HEK293 (cell line): ENCODE results near the gene ELOVL1.

Source experiments
- CTCF ChIA-PET: fragments of 350-600 bp; formaldehyde crosslinking; extraction: SDS; loops from one replicate; lab custom pipeline; 2021; ENCODE audit warnings: antibody characterized with exemption; lab: Yijun Ruan, JAX
- POLR2A ChIA-PET: fragments of 300-600 bp; formaldehyde crosslinking; extraction: SDS; loops from one replicate; lab custom pipeline; 2020; ENCODE audit warnings: antibody characterized with exemption, inconsistent platforms; lab: Yijun Ruan, JAX
- H3K27ac ChIP-seq: fragments of 200-500 bp; sonication (Bioruptor generic); 2 replicates; pipeline ENCODE4 v1.5.1; 2014; ENCODE audit warnings: low read depth, low read length, control low read depth, inconsistent platforms; ENCODE audit errors: extremely low read depth
- H3K36me3 ChIP-seq, 2 experiments: fragments of 200-500 bp in 1 of 2; sonication (Bioruptor generic) in 1 of 2; 1 replicate in 1 of 2; 2 replicates in 1 of 2; pipeline ENCODE4 v1.5.1; 2014 to 2017; ENCODE audit warnings: inconsistent platforms in 2 of 2, low read length in 2 of 2; ENCODE audit not compliant: control insufficient read depth in 2 of 2, insufficient read depth in 1 of 2
- H3K4me1 ChIP-seq: fragments of 200-500 bp; sonication (Bioruptor generic); 2 replicates; pipeline ENCODE4 v1.5.1; 2014; ENCODE audit warnings: mild to moderate bottlenecking, low read length, inconsistent platforms; ENCODE audit not compliant: control insufficient read depth, insufficient read depth
- H3K4me3 ChIP-seq: 2 replicates; pipeline ENCODE4 v1.5.1; 2011; ENCODE audit warnings: low read depth, mild to moderate bottlenecking, control low read depth, low read length, moderate library complexity
- H3K9me3 ChIP-seq: fragments of 200-500 bp; sonication (Bioruptor generic); 2 replicates; pipeline ENCODE4 v1.5.1; 2014; ENCODE audit warnings: low read depth, low read length, inconsistent platforms; ENCODE audit not compliant: control insufficient read depth, insufficient read depth
- HOXA7 ChIP-seq: sonication (generic); formaldehyde crosslinking; IDR thresholded peaks from 2 replicates; pipeline ENCODE4 v1.8.1; 2022; ENCODE audit warnings: missing genetic modification reagents, borderline replicate concordance
- PRDM1 ChIP-seq: fragments of 450-650 bp; formaldehyde crosslinking; IDR thresholded peaks from 2 replicates; pipeline ENCODE4; 2016; ENCODE audit warnings: missing biosample characterization, missing genetic modification characterization
- SCRT2 ChIP-seq: fragments of 450-650 bp; formaldehyde crosslinking; IDR thresholded peaks from 2 replicates; pipeline ENCODE4 v1.5.1; 2016; ENCODE audit warnings: missing biosample characterization, missing genetic modification characterization
- ZBTB17 ChIP-seq: fragments of 450-650 bp; formaldehyde crosslinking; IDR thresholded peaks from 2 replicates; pipeline ENCODE4 v1.5.1; 2016; ENCODE audit warnings: missing biosample characterization, missing genetic modification characterization
- ZBTB26 ChIP-seq: fragments of 450-650 bp; formaldehyde crosslinking; optimal IDR thresholded peaks from 2 replicates; pipeline ENCODE3; 2016; ENCODE audit warnings: missing biosample characterization, mild to moderate bottlenecking, missing genetic modification characterization
- ZFP3 ChIP-seq: fragments of 450-650 bp; formaldehyde crosslinking; IDR thresholded peaks from 2 replicates; pipeline ENCODE4 v1.5.1; 2016; ENCODE audit warnings: low read depth, missing biosample characterization, missing genetic modification characterization
- ZFP37 ChIP-seq: fragments of 450-650 bp; formaldehyde crosslinking; IDR thresholded peaks from 2 replicates; pipeline ENCODE4 v1.5.1; 2016; ENCODE audit warnings: missing biosample characterization, missing genetic modification characterization
- ZNF133 ChIP-seq: fragments of 450-650 bp; formaldehyde crosslinking; IDR thresholded peaks from 2 replicates; pipeline ENCODE4 v1.5.1; 2016; ENCODE audit warnings: missing biosample characterization, missing genetic modification characterization
- ZNF404 ChIP-seq: fragments of 450-650 bp; formaldehyde crosslinking; IDR thresholded peaks from 2 replicates; pipeline ENCODE4 v1.5.1; 2017; ENCODE audit warnings: missing biosample characterization, missing genetic modification characterization
- ZNF501 ChIP-seq: fragments of 450-650 bp; formaldehyde crosslinking; IDR thresholded peaks from 2 replicates; pipeline ENCODE4 v1.5.1; 2016; ENCODE audit warnings: missing biosample characterization, missing genetic modification characterization
- ZNF518A ChIP-seq: fragments of 450-650 bp; formaldehyde crosslinking; conservative IDR thresholded peaks from 2 replicates; pipeline ENCODE4 v1.5.1; 2016; ENCODE audit warnings: low read depth, missing biosample characterization, missing genetic modification characterization
- ZNF596 ChIP-seq: fragments of 450-650 bp; IDR thresholded peaks from 2 replicates; pipeline ENCODE4 v1.5.0; 2018; ENCODE audit warnings: missing biosample characterization, mild to moderate bottlenecking, missing genetic modification characterization, moderate library complexity
- ZNF776 ChIP-seq: fragments of 450-650 bp; formaldehyde crosslinking; IDR thresholded peaks from 2 replicates; pipeline ENCODE4 v1.5.0; 2017; ENCODE audit warnings: missing biosample characterization, missing genetic modification characterization, borderline replicate concordance
- ZSCAN16 ChIP-seq: fragments of 450-650 bp; formaldehyde crosslinking; IDR thresholded peaks from 2 replicates; pipeline ENCODE4 v1.5.1; 2016; ENCODE audit warnings: missing biosample characterization, missing genetic modification characterization
- ZSCAN23 ChIP-seq: fragments of 450-650 bp; formaldehyde crosslinking; IDR thresholded peaks from 2 replicates; pipeline ENCODE4 v1.5.1; 2016; ENCODE audit warnings: missing biosample characterization, missing genetic modification characterization
- TF ChIP-seq, protein P1 (sequence below): fragments of 450-650 bp; formaldehyde crosslinking; IDR thresholded peaks from 2 replicates; pipeline ENCODE4 v1.5.1; 2016; ENCODE audit warnings: missing biosample characterization, missing genetic modification characterization
- TF ChIP-seq, protein P2 (sequence below): fragments of 450-650 bp; formaldehyde crosslinking; IDR thresholded peaks from 2 replicates; pipeline ENCODE4 v1.5.1; 2017; ENCODE audit warnings: missing biosample characterization, missing genetic modification characterization
- TF ChIP-seq, protein P3 (sequence below): fragments of 450-650 bp; formaldehyde crosslinking; IDR thresholded peaks from 2 replicates; pipeline ENCODE4 v1.5.1; 2016; ENCODE audit warnings: missing biosample characterization, missing genetic modification characterization
- TF ChIP-seq, protein P4 (sequence below): fragments of 450-650 bp; formaldehyde crosslinking; IDR thresholded peaks from 2 replicates; pipeline ENCODE4; 2016; ENCODE audit warnings: missing biosample characterization, missing genetic modification characterization

The ELOVL1 gene

GRCh38 chr1:43348343-43348808 lies 19.4 kb downstream of the ELOVL1 start:
- Histone ChIP-seq H3K4me3 (peak overlapping the region; percentile 55), H3K9me3 (no peaks in the 10 kb centered on the region), H3K4me1 (0 out of 2 replicates have a peak, but pooled peaks cover 3% of the 10 kb centered on the region), H3K36me3 (no peaks in the 10 kb centered on the region), H3K27ac (peak overlapping the region; percentile 77; the same call in 1 of the 2 replicates)
- POLR2A ChIA-PET, result interaction anchor here (0.6 to 2.3 kb wide), 8 partner anchors 9 to 302 kb away, joined by 3 to 32 read pairs (median 4); partner anchors contain the start of genes CDC20, ELOVL1 and KDM4A
- CTCF ChIA-PET, result interaction anchor here (0.7 to 2.1 kb wide), 3 partner anchors 9 to 54 kb away, joined by 3 to 6 read pairs (median 3); partner anchors contain the start of gene CDC20
- TF ChIP-seq ZNF776, result no peak
- peak; percentile 83 for TF ChIP-seq ZNF501 (tag by site-specific recombination)
- peak; percentile 24; the same call in 1 of the 2 replicates for TF ChIP-seq ZFP37
- peak; percentile 73 for TF ChIP-seq SCRT2 (tag by site-specific recombination)
- TF ChIP-seq, protein P1, sequence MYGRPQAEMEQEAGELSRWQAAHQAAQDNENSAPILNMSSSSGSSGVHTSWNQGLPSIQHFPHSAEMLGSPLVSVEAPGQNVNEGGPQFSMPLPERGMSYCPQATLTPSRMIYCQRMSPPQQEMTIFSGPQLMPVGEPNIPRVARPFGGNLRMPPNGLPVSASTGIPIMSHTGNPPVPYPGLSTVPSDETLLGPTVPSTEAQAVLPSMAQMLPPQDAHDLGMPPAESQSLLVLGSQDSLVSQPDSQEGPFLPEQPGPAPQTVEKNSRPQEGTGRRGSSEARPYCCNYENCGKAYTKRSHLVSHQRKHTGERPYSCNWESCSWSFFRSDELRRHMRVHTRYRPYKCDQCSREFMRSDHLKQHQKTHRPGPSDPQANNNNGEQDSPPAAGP (tag by site-specific recombination), result peak; percentile 66; the same call in 1 of the 2 replicates
- no peak for TF ChIP-seq ZNF133 (tag by site-specific recombination)
- TF ChIP-seq ZSCAN16 (tag by site-specific recombination), result 0 out of 2 replicates have a peak, but pooled peaks have one; percentile 13
- TF ChIP-seq ZBTB17 (tag by site-specific recombination), result peak; percentile 40; the same call in 1 of the 2 replicates

DNA sequence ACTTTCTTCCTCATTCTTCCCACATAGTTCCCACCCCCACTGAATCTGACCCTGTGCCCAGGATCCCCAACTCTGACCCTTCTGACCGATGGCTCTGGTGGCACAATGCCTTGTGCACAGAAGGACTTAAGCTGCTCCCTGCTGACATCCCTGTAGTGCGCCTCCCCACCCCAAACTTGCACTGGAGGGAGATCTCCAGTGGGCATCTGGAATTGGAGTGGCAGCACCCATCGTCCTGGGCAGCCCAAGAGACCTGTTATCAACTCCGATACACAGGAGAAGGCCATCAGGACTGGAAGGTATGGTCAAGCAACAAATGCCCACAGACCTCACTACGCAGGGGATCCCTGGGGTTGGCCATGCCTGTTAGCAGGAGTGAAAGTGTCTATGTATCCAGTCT lies 21.2 kb downstream of the ELOVL1 start:
- Histone ChIP-seq H3K9me3 (no peaks in the 10 kb centered on the region), H3K4me1 (0 out of 2 replicates have a peak, but pooled peaks cover 3% of the 10 kb centered on the region), H3K27ac (no peak overlapping the region), H3K36me3 (no peaks in the 10 kb centered on the region), H3K4me3 (no peak overlapping the region)
- ChIA-PET POLR2A (interaction anchor here (0.7 kb wide), 1 partner anchor 12 kb away, joined by 4 read pairs; the partner anchor contains the start of gene CDC20), CTCF (interaction anchor here (0.8 to 1.0 kb wide), 2 partner anchors 12 to 68 kb away, joined by 3 read pairs; no protein-coding TSS in a partner anchor)
- TF ChIP-seq, protein P2, sequence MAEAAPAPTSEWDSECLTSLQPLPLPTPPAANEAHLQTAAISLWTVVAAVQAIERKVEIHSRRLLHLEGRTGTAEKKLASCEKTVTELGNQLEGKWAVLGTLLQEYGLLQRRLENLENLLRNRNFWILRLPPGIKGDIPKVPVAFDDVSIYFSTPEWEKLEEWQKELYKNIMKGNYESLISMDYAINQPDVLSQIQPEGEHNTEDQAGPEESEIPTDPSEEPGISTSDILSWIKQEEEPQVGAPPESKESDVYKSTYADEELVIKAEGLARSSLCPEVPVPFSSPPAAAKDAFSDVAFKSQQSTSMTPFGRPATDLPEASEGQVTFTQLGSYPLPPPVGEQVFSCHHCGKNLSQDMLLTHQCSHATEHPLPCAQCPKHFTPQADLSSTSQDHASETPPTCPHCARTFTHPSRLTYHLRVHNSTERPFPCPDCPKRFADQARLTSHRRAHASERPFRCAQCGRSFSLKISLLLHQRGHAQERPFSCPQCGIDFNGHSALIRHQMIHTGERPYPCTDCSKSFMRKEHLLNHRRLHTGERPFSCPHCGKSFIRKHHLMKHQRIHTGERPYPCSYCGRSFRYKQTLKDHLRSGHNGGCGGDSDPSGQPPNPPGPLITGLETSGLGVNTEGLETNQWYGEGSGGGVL (tag by site-specific recombination), result no peak
- TF ChIP-seq, protein P3, sequence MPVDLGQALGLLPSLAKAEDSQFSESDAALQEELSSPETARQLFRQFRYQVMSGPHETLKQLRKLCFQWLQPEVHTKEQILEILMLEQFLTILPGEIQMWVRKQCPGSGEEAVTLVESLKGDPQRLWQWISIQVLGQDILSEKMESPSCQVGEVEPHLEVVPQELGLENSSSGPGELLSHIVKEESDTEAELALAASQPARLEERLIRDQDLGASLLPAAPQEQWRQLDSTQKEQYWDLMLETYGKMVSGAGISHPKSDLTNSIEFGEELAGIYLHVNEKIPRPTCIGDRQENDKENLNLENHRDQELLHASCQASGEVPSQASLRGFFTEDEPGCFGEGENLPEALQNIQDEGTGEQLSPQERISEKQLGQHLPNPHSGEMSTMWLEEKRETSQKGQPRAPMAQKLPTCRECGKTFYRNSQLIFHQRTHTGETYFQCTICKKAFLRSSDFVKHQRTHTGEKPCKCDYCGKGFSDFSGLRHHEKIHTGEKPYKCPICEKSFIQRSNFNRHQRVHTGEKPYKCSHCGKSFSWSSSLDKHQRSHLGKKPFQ (tag by site-specific recombination), result no peak
- TF ChIP-seq ZSCAN23 (tag by site-specific recombination), result no peak
- no peak for TF ChIP-seq ZBTB26
- TF ChIP-seq, protein P4, sequence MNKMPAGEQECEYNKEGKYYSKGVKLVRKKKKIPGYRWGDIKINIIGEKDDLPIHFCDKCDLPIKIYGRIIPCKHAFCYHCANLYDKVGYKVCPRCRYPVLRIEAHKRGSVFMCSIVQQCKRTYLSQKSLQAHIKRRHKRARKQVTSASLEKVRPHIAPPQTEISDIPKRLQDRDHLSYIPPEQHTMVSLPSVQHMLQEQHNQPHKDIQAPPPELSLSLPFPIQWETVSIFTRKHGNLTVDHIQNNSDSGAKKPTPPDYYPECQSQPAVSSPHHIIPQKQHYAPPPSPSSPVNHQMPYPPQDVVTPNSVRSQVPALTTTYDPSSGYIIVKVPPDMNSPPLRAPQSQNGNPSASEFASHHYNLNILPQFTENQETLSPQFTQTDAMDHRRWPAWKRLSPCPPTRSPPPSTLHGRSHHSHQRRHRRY, result no peak
- TF ChIP-seq PRDM1 (tag by site-specific recombination), result no peak
- no peak for TF ChIP-seq HOXA7
- TF ChIP-seq ZFP3 (tag by site-specific recombination), result no peak
- no peak for TF ChIP-seq ZNF518A (tag by site-specific recombination)
- no peak for TF ChIP-seq ZNF404
- TF ChIP-seq ZNF596, result no peak
